H1 (cell line): Measurements from ENCODE around the gene MAGI2.

Source experiments
- CHD1 ChIP-seq: IDR thresholded peaks from 2 replicates; pipeline ENCODE4 v1.6.1; 2012; ENCODE audit warnings: low read depth, low read length, improper control_type of control experiment
- CTCF ChIP-seq, 3 experiments: IDR thresholded peaks; 1 replicate in 2 of 3; 2 replicates in 1 of 3; pipeline versions ENCODE4 v1.5.1 to v1.6.1; 2011; ENCODE audit warnings: low read length in 3 of 3, mild to moderate bottlenecking in 3 of 3, inconsistent platforms in 2 of 3, low read depth in 1 of 3, moderate library complexity in 1 of 3; ENCODE audit not compliant: insufficient read depth in 1 of 3; ENCODE audit errors: control extremely low read depth in 1 of 3
- EP300 ChIP-seq, 2 experiments: IDR thresholded peaks; 1 replicate in 1 of 2; 2 replicates in 1 of 2; pipeline ENCODE4 v1.6.1; 2011 to 2012; ENCODE audit warnings: low read depth in 2 of 2, low read length in 2 of 2, mild to moderate bottlenecking in 2 of 2, borderline replicate concordance in 1 of 2, inconsistent platforms in 1 of 2, moderate library complexity in 1 of 2
- EZH2 ChIP-seq: fragments of 200-600 bp; sonication (generic); IDR thresholded peaks from 2 replicates; pipeline ENCODE4 v1.7.1; 2012; ENCODE audit warnings: low read depth, mild to moderate bottlenecking, moderate library complexity, low read length, inconsistent platforms; ENCODE audit not compliant: severe bottlenecking
- KDM1A ChIP-seq: fragments of 200-600, 300-600 bp; sonication (generic); IDR thresholded peaks from 2 replicates; pipeline ENCODE4 v1.7.1; 2016; ENCODE audit warnings: mild to moderate bottlenecking, low read length, borderline replicate concordance
- MAX ChIP-seq: IDR thresholded peaks from 2 replicates; pipeline ENCODE4 v1.6.1; 2012; ENCODE audit warnings: inconsistent platforms
- POLR2A ChIP-seq, 2 experiments: IDR thresholded peaks; 1 replicate in 1 of 2; 2 replicates in 1 of 2; pipeline ENCODE4 v1.6.1; 2011; ENCODE audit warnings: low read depth in 2 of 2, low read length in 2 of 2, mild to moderate bottlenecking in 2 of 2; ENCODE audit errors: control extremely low read depth in 1 of 2
- POLR2AphosphoS5 ChIP-seq: IDR thresholded peaks from 2 replicates; pipeline ENCODE4 v1.6.1; 2011; ENCODE audit warnings: low read depth, low read length
- RAD21 ChIP-seq, 2 experiments: IDR thresholded peaks in 1 of 2; conservative IDR thresholded peaks in 1 of 2; 2 replicates each; pipeline ENCODE4 v1.6.1; 2011; ENCODE audit warnings: low read depth in 2 of 2, low read length in 2 of 2, improper control_type of control experiment in 1 of 2, inconsistent platforms in 1 of 2, mild to moderate bottlenecking in 1 of 2, moderate library complexity in 1 of 2
- RNF2 ChIP-seq: fragments of 200-900, 300-1000 bp; sonication (generic); IDR thresholded peaks from 2 replicates; pipeline ENCODE4 v1.7.1; 2016; ENCODE audit warnings: borderline replicate concordance, low read depth, mild to moderate bottlenecking, antibody characterized with exemption, low read length; ENCODE audit not compliant: poor library complexity, severe bottlenecking; ENCODE audit errors: missing control alignments
- USF2 ChIP-seq: IDR thresholded peaks from 2 replicates; pipeline ENCODE4 v1.6.1; 2011; ENCODE audit warnings: low read length, improper control_type of control experiment

DNA sequence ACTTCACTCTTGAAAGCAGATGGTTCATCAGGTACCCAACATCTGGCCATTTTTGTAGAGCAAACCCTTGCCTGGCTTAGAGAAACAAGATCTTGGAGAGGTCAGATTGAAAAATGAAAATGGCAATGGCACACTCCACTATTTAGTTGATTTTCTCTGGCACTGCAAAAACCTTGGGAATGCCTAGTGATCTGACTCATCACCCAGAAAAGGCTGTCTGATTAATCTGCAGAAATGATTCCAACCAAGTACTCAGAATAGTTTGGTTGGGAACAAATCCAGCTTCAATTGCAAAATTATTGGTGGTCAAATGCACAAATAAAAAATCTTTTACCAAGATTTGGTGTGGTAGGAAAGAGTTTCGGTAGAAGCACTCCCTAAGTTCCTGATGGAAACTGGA is 1303.7 kb downstream of the MAGI2 start:
- TF ChIP-seq MAX (no peak), KDM1A (no peak), POLR2A (IDR thresholded peaks at IDR 0.05; ENCODE audit: control extremely low read depth in 1 of 2, low read depth in 2 of 2, low read length in 2 of 2) (no peak), EP300 (IDR thresholded peaks at IDR 0.05; ENCODE audit: borderline replicate concordance in 1 of 2, low read depth in 2 of 2, low read length in 2 of 2) (no peak), CTCF (IDR thresholded peaks at IDR 0.05; ENCODE audit: control extremely low read depth in 1 of 3, insufficient read depth in 1 of 3, low read depth in 1 of 3, low read length in 3 of 3) (no peak), RNF2 (no peak), POLR2AphosphoS5 (no peak), EZH2 (no peak), RAD21 (IDR thresholded peaks at IDR 0.05 in 1 of 2, conservative IDR thresholded peaks at IDR 0.05 in 1 of 2; ENCODE audit: low read depth in 2 of 2, low read length in 2 of 2) (no peak), CHD1 (no peak), USF2 (no peak)
